HG03103 (cell line): Measurements from ENCODE around the gene ETV1.
"Not testable (repeated sequence)": the region's sequence is repeated elsewhere in the genome, so short reads cannot be mapped to it uniquely, and the experiment has no call there.

ENCODE experiments used
- ATAC-seq: cut with Tn5 transposase; IDR thresholded peaks from one replicate; pipeline ENCODE4 v1.9.1; 2021; ENCODE audit warnings: low read depth; ENCODE audit not compliant: unreplicated experiment

ETV1 gene

DNA sequence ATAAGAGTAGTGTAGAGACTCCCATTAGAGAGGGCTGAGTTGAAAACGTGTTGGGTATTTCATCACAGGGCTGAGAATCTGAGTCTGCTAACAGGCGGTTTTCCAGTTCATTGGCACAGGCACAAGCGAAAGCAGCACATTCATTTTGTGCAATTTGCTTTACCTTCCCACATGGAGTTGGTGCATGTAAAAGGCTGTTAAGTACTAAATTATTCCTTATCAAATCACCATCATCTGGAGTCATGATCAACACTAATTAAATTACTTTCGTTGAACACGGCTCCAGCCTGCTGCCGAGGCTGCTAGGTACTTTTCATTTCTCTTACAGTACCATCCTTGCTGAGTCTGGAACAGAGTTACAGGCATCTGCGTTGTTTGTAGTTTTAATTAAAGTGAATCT is 43.8 kb downstream of the ETV1 start:
- ATAC-seq = no peak

DNA sequence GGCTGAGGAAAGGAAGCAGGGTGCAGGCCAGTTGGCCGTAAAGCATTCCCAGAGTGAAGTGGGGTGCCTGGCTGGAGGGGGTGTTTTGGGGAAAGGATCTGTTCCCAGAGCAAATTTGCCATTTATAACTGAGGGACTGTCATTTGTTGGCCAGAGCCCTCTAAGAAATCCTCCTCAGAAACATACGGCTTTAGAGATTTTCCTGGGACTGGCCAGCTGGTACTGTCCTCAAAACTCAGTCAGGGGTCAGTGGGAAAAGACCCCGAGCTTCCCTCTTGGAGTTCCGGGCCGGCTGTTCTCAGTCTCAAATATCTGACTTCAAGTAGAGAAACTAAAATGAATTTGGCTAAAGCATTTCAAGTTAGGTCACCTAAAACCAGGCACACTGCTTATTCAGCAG is 55.9 kb downstream of the ETV1 start:
- no peak for ATAC-seq

DNA sequence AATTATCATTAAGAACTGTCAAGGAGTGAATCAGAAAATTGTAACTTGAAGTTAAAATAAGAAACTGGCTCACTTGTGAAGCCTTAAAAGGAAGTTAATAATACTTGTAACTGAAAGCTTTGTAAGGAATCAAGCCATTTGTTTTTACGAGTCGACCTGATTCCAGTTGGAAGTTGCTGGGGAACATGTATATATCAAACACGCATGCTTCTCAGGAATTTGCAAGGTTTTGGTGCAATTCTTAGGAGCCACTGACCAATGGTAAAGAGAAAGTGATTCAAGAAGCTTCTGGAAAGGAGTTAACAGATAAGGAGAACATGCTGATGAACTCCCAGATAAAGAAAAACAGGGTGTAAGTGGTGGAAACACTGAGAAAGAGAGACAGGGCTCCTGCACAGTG is 56.4 kb downstream of the ETV1 start:
- ATAC-seq = no peak

DNA sequence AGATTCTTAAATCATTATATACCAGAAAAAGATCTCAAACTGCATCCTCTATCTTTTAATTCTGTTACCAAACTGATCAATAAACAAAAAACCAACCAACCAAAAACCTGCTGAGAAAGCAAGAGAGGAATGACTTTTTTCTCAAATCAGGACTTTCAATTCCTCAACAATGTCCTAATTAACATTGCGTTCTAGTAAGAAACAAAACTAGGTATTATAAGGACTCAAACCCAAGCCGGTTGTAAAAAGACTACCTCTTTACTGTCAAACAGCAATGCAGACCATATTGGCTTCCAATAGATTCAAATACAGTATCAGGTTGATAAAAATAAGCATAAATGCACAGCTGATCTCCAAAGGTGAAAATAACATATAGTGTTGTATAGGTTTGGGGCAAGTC is 57.3 kb downstream of the ETV1 start:
- ATAC-seq = no peak

DNA sequence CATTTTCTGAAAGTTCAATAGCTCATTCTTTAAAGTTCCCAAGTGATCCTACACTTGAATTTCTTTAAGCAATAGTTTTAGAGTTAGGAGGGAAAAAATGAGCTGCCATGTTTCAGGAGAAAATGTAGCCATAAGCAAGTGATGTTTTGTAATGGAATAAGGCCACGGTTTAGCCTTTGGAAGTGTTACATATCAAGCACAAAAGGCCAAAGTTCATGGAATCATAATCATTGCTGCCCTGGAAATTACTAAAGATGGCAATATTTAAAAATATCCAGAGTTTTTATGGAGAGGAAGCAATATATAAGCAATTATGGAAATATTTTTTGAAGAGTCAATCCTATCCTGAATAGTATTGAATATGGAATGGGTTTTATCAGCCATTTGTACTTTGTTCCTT is 68.4 kb downstream of the ETV1 start:
- ATAC-seq = no peak

DNA sequence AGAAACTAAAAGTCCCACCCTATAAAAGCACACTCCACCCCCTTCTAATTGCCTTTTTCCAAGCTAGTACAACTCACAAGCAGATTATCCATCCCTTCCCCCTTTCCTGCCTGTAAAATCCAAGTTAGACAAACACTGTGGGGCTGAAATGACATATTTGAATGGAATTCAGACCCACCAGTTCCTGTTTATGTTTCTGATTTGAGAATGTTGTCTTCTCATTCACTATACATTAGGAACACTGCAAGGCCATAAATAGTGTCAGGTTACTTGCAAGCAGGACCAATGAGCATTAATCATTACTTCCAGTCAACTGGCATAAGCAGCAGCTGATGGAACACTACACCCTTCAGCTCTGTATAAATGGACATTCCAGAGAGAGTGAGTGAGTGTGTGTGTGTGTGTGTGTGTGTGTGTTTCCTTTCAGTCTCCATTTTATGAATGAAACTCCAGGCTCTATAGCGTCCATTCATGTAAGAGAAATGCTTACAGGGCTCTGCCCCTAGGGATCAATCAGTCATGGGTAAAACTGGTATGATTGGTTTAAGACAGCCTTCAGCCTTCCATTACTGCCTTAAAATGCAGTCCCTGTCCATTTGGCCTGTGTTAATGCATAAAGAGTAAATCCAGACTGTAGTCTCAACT is 69.3 kb downstream of the ETV1 start:
- ATAC-seq = no peak

DNA sequence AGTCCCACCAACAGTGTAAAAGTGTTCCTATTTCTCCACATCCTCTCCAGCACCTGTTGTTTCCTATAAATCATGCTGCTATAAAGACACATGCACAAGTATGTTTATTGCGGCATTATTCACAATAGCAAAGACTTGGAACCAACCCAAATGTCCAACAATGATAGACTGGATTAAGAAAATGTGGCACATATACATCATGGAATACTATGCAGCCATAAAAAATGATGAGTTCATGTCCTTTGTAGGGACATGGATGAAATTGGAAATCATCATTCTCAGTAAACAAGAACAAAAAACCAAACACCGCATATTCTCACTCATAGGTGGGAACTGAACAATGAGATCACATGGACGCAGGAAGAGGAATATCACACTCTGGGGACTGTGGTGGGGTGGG is 71.1 kb downstream of the ETV1 start:
- ATAC-seq = not testable (repeated sequence)

DNA sequence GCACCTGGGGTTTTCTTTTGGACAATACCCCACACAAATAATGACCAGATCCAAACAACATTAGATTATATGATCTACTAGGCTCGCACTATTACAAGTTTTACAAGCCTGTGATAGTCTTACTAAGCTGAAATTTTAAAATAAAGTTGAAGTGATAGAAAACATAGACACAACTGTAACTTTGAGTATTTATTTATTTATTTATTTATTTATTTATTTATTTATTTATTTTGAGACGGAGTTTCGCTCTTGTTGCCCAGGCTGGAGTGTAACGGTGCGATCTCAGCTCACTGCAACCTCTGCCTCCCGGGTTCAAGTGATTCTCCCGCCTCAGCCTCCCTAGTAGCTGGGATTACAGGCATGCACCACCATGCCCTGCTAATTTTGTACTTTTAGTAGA is 72.4 kb downstream of the ETV1 start:
- not testable (repeated sequence) for ATAC-seq

DNA sequence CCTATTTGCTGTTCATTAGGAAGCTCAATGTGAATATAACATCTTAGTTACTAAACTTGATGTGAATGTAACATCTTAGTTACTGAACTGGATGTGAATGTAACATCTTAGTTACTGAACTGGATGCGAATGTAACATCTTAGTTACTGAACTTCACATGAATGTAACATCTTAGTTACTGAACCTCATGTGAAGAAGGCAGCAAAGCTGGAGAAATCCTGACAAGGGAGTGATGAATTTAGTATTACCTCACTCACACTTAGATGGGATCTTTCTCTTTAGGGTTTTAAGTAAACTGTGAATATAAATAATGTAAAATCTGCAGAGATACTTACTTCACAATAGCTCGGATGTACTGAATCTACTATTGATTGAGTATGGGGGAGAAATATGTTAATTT is 73.6 kb downstream of the ETV1 start:
- no peak for ATAC-seq

DNA sequence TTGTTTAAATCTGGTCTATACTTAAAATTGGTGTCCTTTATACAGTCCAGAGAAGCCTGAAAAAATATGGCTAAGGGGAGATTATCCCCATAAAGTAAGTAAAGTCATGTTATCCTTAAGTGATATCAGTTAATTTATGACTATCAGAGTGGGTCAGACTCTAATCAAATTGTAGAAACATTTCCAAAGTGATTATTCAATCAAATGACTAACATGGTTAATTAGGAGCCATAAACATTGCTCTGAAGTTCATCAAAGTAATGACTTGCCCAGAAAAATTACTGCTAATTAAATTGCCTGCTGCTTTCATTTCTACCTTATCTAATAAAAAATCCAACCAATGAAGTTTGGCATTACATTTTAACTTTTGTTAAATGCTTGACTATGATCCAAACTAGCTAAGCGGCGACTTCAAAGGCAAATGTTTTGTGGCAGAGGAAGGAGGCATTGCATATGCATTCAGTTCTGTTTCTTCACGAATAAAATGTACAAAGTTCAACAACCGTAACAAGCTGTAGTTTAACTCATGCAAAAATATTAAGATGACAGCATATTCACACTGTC is 76.7 kb downstream of the ETV1 start:
- ATAC-seq = no peak

DNA sequence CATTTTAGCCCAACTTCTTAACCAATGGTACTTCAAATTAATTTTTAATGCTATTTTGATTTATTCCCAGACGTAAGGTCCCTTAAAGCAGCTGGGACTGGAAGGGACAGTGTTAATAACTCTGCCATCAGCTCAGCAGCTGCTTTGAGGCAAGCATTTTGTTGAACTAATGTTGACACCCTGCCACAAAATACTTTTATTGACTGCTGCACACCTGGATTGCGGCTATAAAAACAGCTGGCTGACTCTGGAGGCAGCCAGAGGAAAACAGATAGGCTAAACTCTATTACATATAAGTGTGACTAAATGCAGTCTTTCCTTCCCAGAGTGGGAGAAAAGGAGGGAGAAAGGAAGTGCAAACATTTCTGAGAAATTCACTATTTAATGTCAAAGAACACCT is 77.6 kb downstream of the ETV1 start:
- ATAC-seq = no peak

DNA sequence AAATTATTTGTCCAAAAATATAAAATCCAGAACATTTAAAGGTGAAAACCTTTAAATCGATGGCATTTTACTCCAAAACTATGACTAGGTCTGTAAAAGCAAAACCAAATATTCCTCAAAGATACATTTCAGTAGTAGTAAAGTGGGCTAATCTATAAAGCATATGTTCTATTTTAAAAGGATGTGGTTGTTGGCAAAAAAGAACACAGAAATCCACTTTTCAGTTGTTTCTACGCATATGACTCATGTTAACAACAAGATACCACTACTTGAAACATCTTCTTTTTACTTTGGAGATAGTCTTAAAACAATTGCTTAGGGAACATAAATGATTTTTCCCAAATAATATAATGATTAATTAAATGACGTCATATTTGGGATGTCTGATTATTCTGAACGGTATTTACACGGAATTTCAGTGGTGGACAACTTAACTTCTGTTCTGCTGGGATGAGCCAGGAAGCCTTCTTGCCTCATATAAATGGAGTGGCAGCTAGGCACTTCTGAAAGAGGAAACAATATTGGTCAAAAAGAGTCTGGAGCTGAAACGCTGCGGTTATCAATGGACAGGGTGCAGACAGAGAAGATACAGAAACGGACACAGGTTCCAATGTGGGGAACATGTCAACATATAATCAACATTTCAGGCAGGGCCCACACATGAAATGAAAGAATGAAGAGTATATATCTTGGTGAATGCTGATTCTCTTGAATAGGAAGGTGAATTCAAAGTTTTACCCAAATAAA is 78.5 kb downstream of the ETV1 start:
- ATAC-seq = no peak

DNA sequence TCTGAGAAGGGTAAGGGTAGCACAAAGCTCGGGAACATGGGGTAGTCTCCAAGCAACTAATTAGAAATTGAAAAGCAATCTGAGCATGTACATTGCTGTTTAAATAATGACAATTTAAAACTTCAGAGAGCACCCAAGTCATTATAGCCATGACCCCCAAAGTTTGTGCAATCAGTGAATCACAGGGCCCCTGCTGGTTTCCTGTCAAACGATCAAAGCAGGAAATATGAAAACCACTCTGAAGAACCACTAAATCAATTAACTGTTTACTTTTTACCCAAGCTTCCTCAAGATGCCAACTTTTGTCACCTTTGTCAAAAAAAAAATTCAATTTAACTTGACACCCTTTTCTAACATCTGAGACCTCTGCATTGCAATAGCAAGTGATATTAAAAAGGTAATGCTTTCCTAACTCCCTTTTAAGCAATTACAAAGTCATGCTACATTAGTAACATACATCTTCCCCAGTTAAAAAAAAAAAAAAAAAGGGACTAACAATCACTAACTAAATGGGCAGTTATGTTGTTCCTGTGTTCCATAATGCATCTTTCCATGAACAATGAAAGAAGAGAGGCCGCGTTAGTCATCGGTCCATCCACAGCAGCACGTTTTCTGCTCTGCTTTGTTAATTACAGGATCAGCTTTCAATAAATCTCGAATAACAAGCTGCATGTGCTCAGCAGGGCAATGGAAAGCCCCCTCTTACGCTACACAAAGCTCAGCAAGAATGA is 80.6 kb downstream of the ETV1 start:
- ATAC-seq = no peak

DNA sequence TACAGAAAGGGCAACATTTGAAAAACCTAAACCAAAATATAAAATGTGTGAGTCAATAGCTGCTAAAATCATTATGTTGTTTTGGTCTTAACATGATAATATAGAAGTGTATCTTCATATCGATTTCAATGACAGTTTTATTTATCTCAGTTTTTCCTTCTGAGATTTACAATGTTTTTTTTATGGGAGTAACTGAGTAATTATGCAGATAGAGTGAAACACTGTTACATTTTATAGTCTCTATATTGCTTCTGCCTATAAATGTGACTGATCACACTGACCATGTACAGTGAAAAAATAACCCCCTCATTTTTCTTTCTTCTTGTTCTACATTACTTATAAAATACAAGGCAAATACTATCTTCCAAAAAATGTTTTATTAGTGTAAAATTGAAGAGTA is 81.6 kb downstream of the ETV1 start:
- no peak for ATAC-seq

DNA sequence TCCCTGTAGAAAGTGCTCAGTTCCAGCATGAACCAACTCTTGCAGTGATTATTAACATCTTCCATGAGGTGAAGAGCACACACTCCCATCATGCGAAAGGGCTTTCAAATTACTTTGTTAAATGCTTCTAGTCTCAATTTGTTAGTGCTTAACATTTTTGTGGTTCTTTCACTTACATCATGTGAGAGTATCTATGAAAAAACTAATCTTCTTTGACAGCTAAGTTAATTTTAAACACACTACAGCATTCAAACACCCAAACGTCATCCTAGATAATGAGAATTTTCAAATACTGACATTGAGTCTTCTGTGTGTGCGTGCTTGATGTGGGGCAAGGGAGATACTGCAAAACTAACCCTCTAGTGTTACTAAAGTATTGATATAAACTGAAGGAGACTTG is 84.8 kb downstream of the ETV1 start:
- ATAC-seq = no peak

DNA sequence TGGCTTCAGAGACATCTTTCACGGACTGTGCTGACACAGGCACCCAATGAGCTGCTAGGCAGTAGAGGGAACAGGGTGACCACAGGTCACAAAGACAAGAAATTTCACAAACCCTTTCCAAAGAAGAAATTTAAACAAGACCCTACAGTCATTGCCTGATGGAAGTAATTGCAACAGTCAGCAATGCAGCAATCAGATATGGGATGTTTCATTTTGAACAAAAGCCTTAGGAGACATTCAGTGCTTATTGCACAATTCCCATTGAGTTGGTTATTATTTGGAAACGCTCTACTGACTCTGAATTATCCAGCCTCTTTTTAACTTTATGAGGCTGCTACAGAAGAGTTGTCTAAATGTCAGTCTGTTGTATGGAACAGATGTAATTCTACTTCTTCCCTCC is 85.5 kb downstream of the ETV1 start:
- ATAC-seq = no peak

DNA sequence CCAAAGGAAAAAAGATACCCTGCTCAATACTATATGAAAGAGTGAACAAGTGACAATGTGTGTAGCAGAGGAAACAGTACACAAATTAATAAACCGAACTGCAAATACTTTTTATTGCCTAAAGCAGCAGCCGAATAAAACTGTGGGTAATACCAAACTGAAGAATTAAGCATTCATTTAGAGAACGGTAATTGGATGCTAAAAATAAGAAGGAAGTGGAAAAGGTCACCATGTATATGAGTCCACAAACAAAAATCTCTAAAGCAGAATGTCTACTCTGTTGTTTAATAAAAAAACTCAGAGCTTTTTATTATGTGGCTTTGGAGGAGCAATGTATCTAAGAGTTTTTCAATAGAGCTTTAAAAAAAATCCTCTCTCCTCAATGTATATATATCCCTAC is 87.9 kb downstream of the ETV1 start:
- ATAC-seq = no peak

DNA sequence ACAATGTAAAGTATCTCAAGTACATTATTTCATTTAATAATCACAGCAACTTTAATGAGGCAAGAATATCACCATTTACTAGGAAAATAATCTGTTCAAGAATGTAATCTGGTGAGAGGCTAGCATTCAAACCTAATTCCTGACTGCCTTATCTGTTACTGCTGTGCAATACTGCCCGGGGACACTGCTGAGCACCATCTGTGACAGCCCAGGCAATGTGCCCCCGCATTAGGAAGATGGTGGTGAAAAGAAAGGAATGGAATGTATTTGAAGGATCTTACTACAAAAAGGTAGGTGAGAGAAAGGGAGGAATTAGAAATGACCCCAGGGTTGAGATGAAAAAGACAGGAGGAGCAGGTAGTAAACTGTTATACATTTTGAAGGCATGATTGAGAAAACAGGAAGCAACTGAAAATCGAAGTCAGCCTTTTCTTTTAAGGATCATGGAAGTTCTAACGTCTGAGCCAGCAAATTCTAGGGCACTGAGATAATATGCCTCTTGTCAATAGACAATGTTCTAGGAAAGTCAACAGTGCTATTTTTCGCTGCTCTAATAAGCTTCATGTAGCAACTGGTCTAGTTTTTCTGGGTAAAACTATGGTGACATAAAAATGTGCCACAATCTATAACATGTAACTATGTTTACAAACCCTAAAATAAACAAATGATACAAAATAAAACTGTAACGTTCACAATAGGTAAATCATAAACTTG is 90.4 kb downstream of the ETV1 start:
- ATAC-seq = no peak

DNA sequence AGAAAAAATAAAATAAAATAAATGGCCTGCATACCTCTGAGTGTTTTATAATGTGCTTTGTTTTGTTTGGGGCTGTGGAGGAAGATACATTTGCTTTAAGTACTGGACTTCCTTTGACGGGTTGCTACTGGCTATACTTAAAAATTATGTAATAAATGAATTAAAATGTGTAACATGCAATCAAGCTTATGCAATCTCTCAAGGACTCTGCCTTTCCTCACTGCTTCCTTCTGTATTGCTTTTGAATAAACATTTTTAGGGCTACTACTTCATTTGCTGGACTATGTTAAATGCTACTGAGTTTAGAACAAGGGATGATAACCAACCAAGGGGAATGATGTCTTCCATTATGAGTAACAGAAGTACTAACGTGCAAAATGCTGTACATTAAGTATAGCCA is 91.6 kb downstream of the ETV1 start:
- ATAC-seq = no peak

DNA sequence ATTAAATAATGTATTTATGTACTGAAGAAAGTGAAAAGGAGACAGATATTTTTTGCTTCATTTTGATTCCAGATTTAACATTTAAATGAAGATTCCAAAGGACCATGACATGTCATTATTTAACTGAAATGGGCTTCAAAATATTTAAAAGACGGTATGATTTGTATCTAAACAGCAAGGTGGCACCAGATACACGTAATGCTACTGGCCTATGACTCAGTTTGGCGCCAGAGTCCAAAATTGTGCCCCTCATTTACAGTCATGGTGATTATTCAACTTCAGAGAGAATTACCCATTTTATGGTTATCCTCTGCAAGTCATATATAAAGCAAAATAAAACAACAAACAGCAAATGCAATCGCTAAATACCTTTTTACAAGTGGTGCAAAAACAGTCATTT is 94.5 kb downstream of the ETV1 start:
- no peak for ATAC-seq

DNA sequence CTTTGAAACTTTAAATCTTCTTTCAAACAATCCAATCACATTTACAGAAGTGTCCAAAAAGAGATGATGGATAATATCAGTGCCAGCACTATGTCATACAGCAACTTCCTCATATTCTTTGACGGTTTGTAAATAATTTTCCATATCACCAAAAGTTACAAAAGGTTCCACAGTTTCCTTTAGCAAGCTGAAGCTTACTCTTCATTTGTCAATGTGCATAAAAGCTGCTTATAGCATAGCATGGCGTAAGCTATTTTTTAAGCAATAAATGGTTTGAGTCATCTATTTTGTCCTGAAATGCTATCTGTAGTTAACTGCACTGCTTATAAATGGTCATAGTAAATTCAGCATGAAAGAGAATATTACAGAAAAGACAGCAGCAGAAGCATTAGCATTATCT is 95.1 kb downstream of the ETV1 start:
- no peak for ATAC-seq
